ENCODE measurements around the gene P4HB. TPM values are rescaled to one million over a fixed set of nuclear protein-coding genes. Genes with fewer than 3 reads are reported as not detected.

P4HB gene
- polyA plus RNA-seq, 1 donor from 2014 or later, result 82.8 TPM

- Histone ChIP-seq H3K9me2 (ENCODE audit: insufficient read depth, low read length) (no peaks in the 10 kb centered on the region), H3K4me3 (ENCODE audit: low read length) (no peak overlapping the region), H3K4me2 (ENCODE audit: low read length) (no peak overlapping the region), H2AFZ (ENCODE audit: low read depth, low read length) (no peak overlapping the region), H4K20me1 (ENCODE audit: insufficient read depth) (no peaks in the 10 kb centered on the region), H3K9me3 (ENCODE audit: low read length) (no peaks in the 10 kb centered on the region), H3F3A (ENCODE audit: insufficient read depth, low read length, poor library complexity, severe bottlenecking) (no peaks in the 10 kb centered on the region), H3K36me3 (ENCODE audit: insufficient read depth, low read length) (no peaks in the 10 kb centered on the region), H3K27me3 (ENCODE audit: insufficient read depth, low read depth, low read length) (peaks cover 12% of the 10 kb centered on the region), H3K9ac (ENCODE audit: low read length) (no peak overlapping the region), H3K27ac (ENCODE audit: low read length) (no peak overlapping the region), H3K79me2 (replicated peaks; ENCODE audit: insufficient read depth, low read length) (no peaks in the 10 kb centered on the region)
- no peak for TF ChIP-seq EP300 (conservative IDR thresholded peaks at IDR 0.05; ENCODE audit: poor library complexity, severe bottlenecking)
Observed at GRCh38 chr17:81906476-81907218, 46.3 kb upstream of the P4HB start.

- no peak overlapping the region for H2AFZ ChIP-seq (ENCODE audit: low read depth, low read length)
- H3K9me2 ChIP-seq (ENCODE audit: insufficient read depth, low read length), result no peaks in the 10 kb centered on the region
- H3K36me3 ChIP-seq (ENCODE audit: insufficient read depth, low read length), result no peaks in the 10 kb centered on the region
Observed at GRCh38 chr17:81905993-81906392, 45.7 kb upstream of the P4HB start.

GRCh38 chr17:81905424-81905875, 45.1 kb upstream of the P4HB start:
- no peaks in the 10 kb centered on the region for H3K36me3 ChIP-seq (ENCODE audit: insufficient read depth, low read length)
- no peak overlapping the region for H3K4me3 ChIP-seq (ENCODE audit: low read length)

More at GRCh38 chr17:81905993-81906392, 45.7 kb upstream of the P4HB start:
- no peaks in the 10 kb centered on the region for H3K79me2 ChIP-seq (replicated peaks; ENCODE audit: insufficient read depth, low read length)
- H3K9me3 ChIP-seq (ENCODE audit: low read length), result no peaks in the 10 kb centered on the region
- no peaks in the 10 kb centered on the region for H4K20me1 ChIP-seq (ENCODE audit: insufficient read depth)
- H3K27me3 ChIP-seq (ENCODE audit: insufficient read depth, low read depth, low read length), result peaks cover 19% of the 10 kb centered on the region
- no peaks in the 10 kb centered on the region for H3F3A ChIP-seq (ENCODE audit: insufficient read depth, low read length, poor library complexity, severe bottlenecking)
- H3K4me2 ChIP-seq (ENCODE audit: low read length), result no peak overlapping the region
- H3K9ac ChIP-seq (ENCODE audit: low read length), result no peak overlapping the region
- TF ChIP-seq EZH2 (IDR thresholded peaks at IDR 0.05; ENCODE audit: borderline replicate concordance, insufficient read depth, low read length, poor library complexity, severe bottlenecking) (no peak), MXI1 (conservative IDR thresholded peaks at IDR 0.05; ENCODE audit: poor library complexity, severe bottlenecking) (no peak)
- H3K4me3 ChIP-seq (ENCODE audit: low read length), result no peak overlapping the region
- H3K27ac ChIP-seq (ENCODE audit: low read length), result no peak overlapping the region

More at GRCh38 chr17:81905424-81905875, 45.1 kb upstream of the P4HB start:
- no peaks in the 10 kb centered on the region for H3K9me3 ChIP-seq (ENCODE audit: low read length)
- H2AFZ ChIP-seq (ENCODE audit: low read depth, low read length), result no peak overlapping the region
- no peak overlapping the region for H3K9ac ChIP-seq (ENCODE audit: low read length)
- no peak overlapping the region for H3K4me2 ChIP-seq (ENCODE audit: low read length)
- peaks cover 19% of the 10 kb centered on the region for H3K27me3 ChIP-seq (ENCODE audit: insufficient read depth, low read depth, low read length)
- H3K9me2 ChIP-seq (ENCODE audit: insufficient read depth, low read length), result no peaks in the 10 kb centered on the region
- no peaks in the 10 kb centered on the region for H3F3A ChIP-seq (ENCODE audit: insufficient read depth, low read length, poor library complexity, severe bottlenecking)
- no peaks in the 10 kb centered on the region for H3K79me2 ChIP-seq (replicated peaks; ENCODE audit: insufficient read depth, low read length)
- no peak overlapping the region for H3K27ac ChIP-seq (ENCODE audit: low read length)
- no peaks in the 10 kb centered on the region for H4K20me1 ChIP-seq (ENCODE audit: insufficient read depth)
- no peak for TF ChIP-seq RAD21 (conservative IDR thresholded peaks at IDR 0.05)
- no peak for TF ChIP-seq CTCF (IDR thresholded peaks at IDR 0.05; ENCODE audit: poor library complexity, severe bottlenecking)
- no peak for TF ChIP-seq MXI1 (conservative IDR thresholded peaks at IDR 0.05; ENCODE audit: poor library complexity, severe bottlenecking)
- no peak for TF ChIP-seq REST (IDR thresholded peaks at IDR 0.05; ENCODE audit: borderline replicate concordance)
- TF ChIP-seq POLR2AphosphoS5 (IDR thresholded peaks at IDR 0.05), result no peak
- no peak for TF ChIP-seq SMC3 (conservative IDR thresholded peaks at IDR 0.05; ENCODE audit: poor library complexity)
- no peak for TF ChIP-seq EZH2 (IDR thresholded peaks at IDR 0.05; ENCODE audit: borderline replicate concordance, insufficient read depth, low read length, poor library complexity, severe bottlenecking)
- TF ChIP-seq EP300 (conservative IDR thresholded peaks at IDR 0.05; ENCODE audit: poor library complexity, severe bottlenecking), result no peak
- no peak for TF ChIP-seq TAF1 (IDR thresholded peaks at IDR 0.05; ENCODE audit: low read depth)
